WTC11 (cell line): ENCODE data around the gene OTOR. TPM values are rescaled to one million over a fixed set of nuclear protein-coding genes. Genes with fewer than 3 reads are reported as not detected.

Source experiments
- ATAC-seq: fragments of 200-7000 bp; cut with Tn5 transposase; 2 replicates; pipeline ENCODE4 v1.10.0; 2021; ENCODE audit warnings: mild to moderate bottlenecking, moderate library complexity
- CTCF ChIA-PET: fragments of 300-600 bp; sonication (Branson Sonifier 250); formaldehyde crosslinking; loops from one replicate; lab custom pipeline; 2021; ENCODE audit warnings: antibody characterized with exemption; lab: Charles Lee
- POLR2A ChIA-PET: fragments of 350-600 bp; sonication (Branson Sonifier 250); formaldehyde crosslinking; loops from one replicate; lab custom pipeline; 2021; ENCODE audit warnings: antibody characterized with exemption; lab: Charles Lee
- DNase-seq: peaks from one replicate; pipeline ENCODE4 v3.0.0; 2021; ENCODE audit warnings: low spot score
- H3K27ac Mint-ChIP-seq: 2 replicates; pipeline ENCODE4 v1.8.0; 2021; ENCODE audit warnings: mixed read lengths
- H3K27me3 Mint-ChIP-seq: 2 replicates; pipeline ENCODE4 v1.8.0; 2021; ENCODE audit warnings: low read depth, mild to moderate bottlenecking, moderate library complexity, mixed read lengths
- H3K36me3 Mint-ChIP-seq: 2 replicates; pipeline ENCODE4 v1.8.0; 2021; ENCODE audit warnings: mixed read lengths
- H3K4me1 Mint-ChIP-seq: 2 replicates; pipeline ENCODE4 v1.8.0; 2022; ENCODE audit warnings: mixed read lengths
- H3K4me3 Mint-ChIP-seq: 2 replicates; pipeline ENCODE4 v1.8.0; 2021; ENCODE audit warnings: mild to moderate bottlenecking, moderate library complexity, mixed read lengths
- H3K9me3 Mint-ChIP-seq: 2 replicates; pipeline ENCODE4 v1.8.0; 2021; ENCODE audit warnings: mixed read lengths
- ELF4 ChIP-seq: sonication (generic); formaldehyde crosslinking; IDR thresholded peaks from 2 replicates; pipeline ENCODE4 v1.8.1; 2022; ENCODE audit warnings: low read depth, mild to moderate bottlenecking, moderate library complexity, missing genetic modification reagents
- ETV6 ChIP-seq: sonication (generic); formaldehyde crosslinking; IDR thresholded peaks from 2 replicates; pipeline ENCODE4 v1.8.1; 2022; ENCODE audit warnings: mild to moderate bottlenecking, missing genetic modification reagents
- FOXK1 ChIP-seq: sonication (generic); formaldehyde crosslinking; IDR thresholded peaks from 2 replicates; pipeline ENCODE4 v1.8.0; 2022; ENCODE audit warnings: mild to moderate bottlenecking, moderate library complexity, missing genetic modification reagents
- GABPB1 ChIP-seq: sonication (generic); formaldehyde crosslinking; IDR thresholded peaks from 2 replicates; pipeline ENCODE4 v1.8.1; 2023; ENCODE audit warnings: mild to moderate bottlenecking, missing genetic modification reagents
- IRF2 ChIP-seq: sonication (generic); formaldehyde crosslinking; IDR thresholded peaks from 2 replicates; pipeline ENCODE4 v1.8.0; 2022; ENCODE audit warnings: low read depth, missing genetic modification reagents, borderline replicate concordance
- JAZF1 ChIP-seq: fragments of 250-450 bp; sonication (Bioruptor Pico); IDR thresholded peaks from 2 replicates; pipeline ENCODE4 v1.9.0; 2021; ENCODE audit warnings: moderate library complexity, mild to moderate bottlenecking, inconsistent platforms
- JUN ChIP-seq: sonication (generic); formaldehyde crosslinking; IDR thresholded peaks from 2 replicates; pipeline ENCODE4 v1.8.0; 2023; ENCODE audit warnings: mild to moderate bottlenecking, missing genetic modification reagents
- KAT7 ChIP-seq: sonication (generic); formaldehyde crosslinking; IDR thresholded peaks from 2 replicates; pipeline ENCODE4 v1.8.1; 2023; ENCODE audit warnings: missing genetic modification reagents, mild to moderate bottlenecking, borderline replicate concordance
- NFYB ChIP-seq: sonication (generic); formaldehyde crosslinking; conservative IDR thresholded peaks from 2 replicates; pipeline ENCODE4 v1.8.0; 2022; ENCODE audit warnings: low read depth, missing genetic modification reagents
- SMAD4 ChIP-seq: sonication (generic); formaldehyde crosslinking; IDR thresholded peaks from 2 replicates; pipeline ENCODE4 v1.8.0; 2022; ENCODE audit warnings: mild to moderate bottlenecking, missing genetic modification reagents
- SOX15 ChIP-seq: fragments of 250-450 bp; sonication (Bioruptor Pico); IDR thresholded peaks from 2 replicates; pipeline ENCODE4 v1.9.0; 2021; ENCODE audit warnings: mild to moderate bottlenecking
- TEAD1 ChIP-seq: sonication (generic); formaldehyde crosslinking; IDR thresholded peaks from 2 replicates; pipeline ENCODE4 v1.8.0; 2022; ENCODE audit warnings: mild to moderate bottlenecking, missing genetic modification reagents
- total RNA-seq: library from RNA; stranded (reverse); gene quantifications from 3 replicates; pipeline ENCODE4 v1.2.3, GENCODE V29; 2021
- TF ChIP-seq, protein P1 (sequence below): fragments of 250-450 bp; sonication (Bioruptor Pico); IDR thresholded peaks from 2 replicates; pipeline ENCODE4 v1.9.0; 2021; ENCODE audit warnings: mild to moderate bottlenecking
- TF ChIP-seq, protein P2 (sequence below): sonication (generic); formaldehyde crosslinking; conservative IDR thresholded peaks from 2 replicates; pipeline ENCODE4 v1.8.1; 2022; ENCODE audit warnings: mild to moderate bottlenecking, missing genetic modification reagents
- TF ChIP-seq, protein P3 (sequence below): sonication (generic); formaldehyde crosslinking; IDR thresholded peaks from 2 replicates; pipeline ENCODE4 v1.8.0; 2023; ENCODE audit warnings: mild to moderate bottlenecking, missing genetic modification reagents
- TF ChIP-seq, protein P4 (sequence below): fragments of 250-450 bp; sonication (Bioruptor Pico); IDR thresholded peaks from 2 replicates; pipeline ENCODE4 v1.9.0; 2021; ENCODE audit warnings: mild to moderate bottlenecking, borderline replicate concordance
- TF ChIP-seq, protein P5 (sequence below): sonication (generic); formaldehyde crosslinking; IDR thresholded peaks from 2 replicates; pipeline ENCODE4 v1.8.1; 2023; ENCODE audit warnings: mild to moderate bottlenecking, missing genetic modification reagents
- TF ChIP-seq, protein P6 (sequence below): sonication (generic); formaldehyde crosslinking; IDR thresholded peaks from 2 replicates; pipeline ENCODE4 v1.8.1; 2023; ENCODE audit warnings: mild to moderate bottlenecking, moderate library complexity, missing genetic modification reagents
- TF ChIP-seq, protein P7 (sequence below): sonication (generic); formaldehyde crosslinking; IDR thresholded peaks from 2 replicates; pipeline ENCODE4 v1.8.0; 2023; ENCODE audit warnings: missing genetic modification reagents, mild to moderate bottlenecking, borderline replicate concordance

The OTOR gene
- total RNA-seq, 1 experiment from 2014 or later, result not detected

DNA sequence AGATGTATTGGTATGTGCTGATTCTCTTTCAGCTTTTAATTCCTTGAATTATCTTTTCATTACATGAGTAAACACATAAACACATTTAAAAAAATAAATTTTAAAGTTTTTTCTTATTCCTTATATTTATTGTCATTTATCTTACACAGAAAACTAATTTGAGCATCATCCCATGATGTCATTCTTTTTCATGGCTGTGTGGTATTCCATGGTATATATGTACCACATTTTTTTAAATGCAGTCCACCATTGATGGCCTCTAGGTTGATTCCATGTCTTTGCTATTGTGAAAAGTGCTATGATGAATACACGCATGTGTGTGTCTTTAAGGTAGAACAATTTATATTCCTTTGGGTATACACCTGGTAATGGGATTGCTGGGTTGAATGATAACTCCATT is 33.3 kb downstream of the OTOR start:
- Mint-ChIP-seq H3K36me3 (peaks cover 4% of the 10 kb centered on the region; the same call in 1 of the 2 replicates), H3K27me3 (no peaks in the 10 kb centered on the region; the same call in 1 of the 2 replicates), H3K9me3 (peaks cover 42% of the 10 kb centered on the region), H3K4me3 (no peak overlapping the region), H3K4me1 (peaks cover 16% of the 10 kb centered on the region), H3K27ac (no peak overlapping the region)
- TF ChIP-seq KAT7 (CRISPR knock-in tag) (no peak), TEAD1 (no peak), ELF4 (CRISPR knock-in tag) (no peak)
- TF ChIP-seq, protein P1, sequence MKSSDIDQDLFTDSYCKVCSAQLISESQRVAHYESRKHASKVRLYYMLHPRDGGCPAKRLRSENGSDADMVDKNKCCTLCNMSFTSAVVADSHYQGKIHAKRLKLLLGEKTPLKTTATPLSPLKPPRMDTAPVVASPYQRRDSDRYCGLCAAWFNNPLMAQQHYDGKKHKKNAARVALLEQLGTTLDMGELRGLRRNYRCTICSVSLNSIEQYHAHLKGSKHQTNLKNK (CRISPR knock-in tag), result no peak
- ATAC-seq (no peak), DNase-seq (no peak)
- ChIA-PET CTCF (no interaction called here), POLR2A (no interaction called here)

DNA sequence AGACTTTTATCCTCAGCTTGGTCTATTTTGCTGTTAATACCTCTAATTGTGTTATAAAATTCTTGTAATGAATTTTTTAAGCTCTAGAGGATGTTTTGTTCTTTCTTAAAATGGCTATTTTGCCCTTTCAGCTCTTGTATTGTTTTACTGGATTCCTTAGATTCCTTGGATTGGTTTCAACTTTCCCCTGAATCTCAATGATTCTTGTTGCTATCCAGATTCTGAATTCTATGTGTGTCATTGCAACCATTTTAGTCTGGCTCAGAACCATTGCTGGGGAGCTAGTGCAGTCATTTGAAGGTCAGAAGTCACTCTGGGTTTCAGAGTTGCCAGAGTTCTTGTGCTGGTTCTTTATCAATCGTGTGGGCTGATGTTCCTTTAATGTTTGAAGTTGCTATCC is 37.1 kb downstream of the OTOR start:
- H3K4me1 Mint-ChIP-seq, result peaks cover 16% of the 10 kb centered on the region
- CTCF ChIA-PET, result interaction anchor here (0.8 to 1.4 kb wide), 3 partner anchors 17 to 36 kb away, joined by 3 to 4 read pairs (median 4); no protein-coding TSS in a partner anchor
- POLR2A ChIA-PET, result no interaction called here
- TF ChIP-seq, protein P2, sequence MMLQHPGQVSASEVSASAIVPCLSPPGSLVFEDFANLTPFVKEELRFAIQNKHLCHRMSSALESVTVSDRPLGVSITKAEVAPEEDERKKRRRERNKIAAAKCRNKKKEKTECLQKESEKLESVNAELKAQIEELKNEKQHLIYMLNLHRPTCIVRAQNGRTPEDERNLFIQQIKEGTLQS (CRISPR knock-in tag), result no peak
- TF ChIP-seq ETV6 (no peak), IRF2 (CRISPR knock-in tag) (no peak), SMAD4 (CRISPR knock-in tag) (no peak), JAZF1 (CRISPR knock-in tag) (no peak), SOX15 (CRISPR knock-in tag) (no peak), NFYB (CRISPR knock-in tag) (no peak), FOXK1 (no peak), JUN (CRISPR knock-in tag) (no peak), GABPB1 (CRISPR knock-in tag) (no peak)
- TF ChIP-seq, protein P3, sequence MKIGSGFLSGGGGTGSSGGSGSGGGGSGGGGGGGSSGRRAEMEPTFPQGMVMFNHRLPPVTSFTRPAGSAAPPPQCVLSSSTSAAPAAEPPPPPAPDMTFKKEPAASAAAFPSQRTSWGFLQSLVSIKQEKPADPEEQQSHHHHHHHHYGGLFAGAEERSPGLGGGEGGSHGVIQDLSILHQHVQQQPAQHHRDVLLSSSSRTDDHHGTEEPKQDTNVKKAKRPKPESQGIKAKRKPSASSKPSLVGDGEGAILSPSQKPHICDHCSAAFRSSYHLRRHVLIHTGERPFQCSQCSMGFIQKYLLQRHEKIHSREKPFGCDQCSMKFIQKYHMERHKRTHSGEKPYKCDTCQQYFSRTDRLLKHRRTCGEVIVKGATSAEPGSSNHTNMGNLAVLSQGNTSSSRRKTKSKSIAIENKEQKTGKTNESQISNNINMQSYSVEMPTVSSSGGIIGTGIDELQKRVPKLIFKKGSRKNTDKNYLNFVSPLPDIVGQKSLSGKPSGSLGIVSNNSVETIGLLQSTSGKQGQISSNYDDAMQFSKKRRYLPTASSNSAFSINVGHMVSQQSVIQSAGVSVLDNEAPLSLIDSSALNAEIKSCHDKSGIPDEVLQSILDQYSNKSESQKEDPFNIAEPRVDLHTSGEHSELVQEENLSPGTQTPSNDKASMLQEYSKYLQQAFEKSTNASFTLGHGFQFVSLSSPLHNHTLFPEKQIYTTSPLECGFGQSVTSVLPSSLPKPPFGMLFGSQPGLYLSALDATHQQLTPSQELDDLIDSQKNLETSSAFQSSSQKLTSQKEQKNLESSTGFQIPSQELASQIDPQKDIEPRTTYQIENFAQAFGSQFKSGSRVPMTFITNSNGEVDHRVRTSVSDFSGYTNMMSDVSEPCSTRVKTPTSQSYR (CRISPR knock-in tag), result no peak
- TF ChIP-seq, protein P4, sequence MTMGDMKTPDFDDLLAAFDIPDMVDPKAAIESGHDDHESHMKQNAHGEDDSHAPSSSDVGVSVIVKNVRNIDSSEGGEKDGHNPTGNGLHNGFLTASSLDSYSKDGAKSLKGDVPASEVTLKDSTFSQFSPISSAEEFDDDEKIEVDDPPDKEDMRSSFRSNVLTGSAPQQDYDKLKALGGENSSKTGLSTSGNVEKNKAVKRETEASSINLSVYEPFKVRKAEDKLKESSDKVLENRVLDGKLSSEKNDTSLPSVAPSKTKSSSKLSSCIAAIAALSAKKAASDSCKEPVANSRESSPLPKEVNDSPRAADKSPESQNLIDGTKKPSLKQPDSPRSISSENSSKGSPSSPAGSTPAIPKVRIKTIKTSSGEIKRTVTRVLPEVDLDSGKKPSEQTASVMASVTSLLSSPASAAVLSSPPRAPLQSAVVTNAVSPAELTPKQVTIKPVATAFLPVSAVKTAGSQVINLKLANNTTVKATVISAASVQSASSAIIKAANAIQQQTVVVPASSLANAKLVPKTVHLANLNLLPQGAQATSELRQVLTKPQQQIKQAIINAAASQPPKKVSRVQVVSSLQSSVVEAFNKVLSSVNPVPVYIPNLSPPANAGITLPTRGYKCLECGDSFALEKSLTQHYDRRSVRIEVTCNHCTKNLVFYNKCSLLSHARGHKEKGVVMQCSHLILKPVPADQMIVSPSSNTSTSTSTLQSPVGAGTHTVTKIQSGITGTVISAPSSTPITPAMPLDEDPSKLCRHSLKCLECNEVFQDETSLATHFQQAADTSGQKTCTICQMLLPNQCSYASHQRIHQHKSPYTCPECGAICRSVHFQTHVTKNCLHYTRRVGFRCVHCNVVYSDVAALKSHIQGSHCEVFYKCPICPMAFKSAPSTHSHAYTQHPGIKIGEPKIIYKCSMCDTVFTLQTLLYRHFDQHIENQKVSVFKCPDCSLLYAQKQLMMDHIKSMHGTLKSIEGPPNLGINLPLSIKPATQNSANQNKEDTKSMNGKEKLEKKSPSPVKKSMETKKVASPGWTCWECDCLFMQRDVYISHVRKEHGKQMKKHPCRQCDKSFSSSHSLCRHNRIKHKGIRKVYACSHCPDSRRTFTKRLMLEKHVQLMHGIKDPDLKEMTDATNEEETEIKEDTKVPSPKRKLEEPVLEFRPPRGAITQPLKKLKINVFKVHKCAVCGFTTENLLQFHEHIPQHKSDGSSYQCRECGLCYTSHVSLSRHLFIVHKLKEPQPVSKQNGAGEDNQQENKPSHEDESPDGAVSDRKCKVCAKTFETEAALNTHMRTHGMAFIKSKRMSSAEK, result no peak
- TF ChIP-seq, protein P1 (CRISPR knock-in tag), result no peak
- TF ChIP-seq, protein P5, sequence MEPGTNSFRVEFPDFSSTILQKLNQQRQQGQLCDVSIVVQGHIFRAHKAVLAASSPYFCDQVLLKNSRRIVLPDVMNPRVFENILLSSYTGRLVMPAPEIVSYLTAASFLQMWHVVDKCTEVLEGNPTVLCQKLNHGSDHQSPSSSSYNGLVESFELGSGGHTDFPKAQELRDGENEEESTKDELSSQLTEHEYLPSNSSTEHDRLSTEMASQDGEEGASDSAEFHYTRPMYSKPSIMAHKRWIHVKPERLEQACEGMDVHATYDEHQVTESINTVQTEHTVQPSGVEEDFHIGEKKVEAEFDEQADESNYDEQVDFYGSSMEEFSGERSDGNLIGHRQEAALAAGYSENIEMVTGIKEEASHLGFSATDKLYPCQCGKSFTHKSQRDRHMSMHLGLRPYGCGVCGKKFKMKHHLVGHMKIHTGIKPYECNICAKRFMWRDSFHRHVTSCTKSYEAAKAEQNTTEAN (CRISPR knock-in tag), result no peak
- TF ChIP-seq, protein P6, sequence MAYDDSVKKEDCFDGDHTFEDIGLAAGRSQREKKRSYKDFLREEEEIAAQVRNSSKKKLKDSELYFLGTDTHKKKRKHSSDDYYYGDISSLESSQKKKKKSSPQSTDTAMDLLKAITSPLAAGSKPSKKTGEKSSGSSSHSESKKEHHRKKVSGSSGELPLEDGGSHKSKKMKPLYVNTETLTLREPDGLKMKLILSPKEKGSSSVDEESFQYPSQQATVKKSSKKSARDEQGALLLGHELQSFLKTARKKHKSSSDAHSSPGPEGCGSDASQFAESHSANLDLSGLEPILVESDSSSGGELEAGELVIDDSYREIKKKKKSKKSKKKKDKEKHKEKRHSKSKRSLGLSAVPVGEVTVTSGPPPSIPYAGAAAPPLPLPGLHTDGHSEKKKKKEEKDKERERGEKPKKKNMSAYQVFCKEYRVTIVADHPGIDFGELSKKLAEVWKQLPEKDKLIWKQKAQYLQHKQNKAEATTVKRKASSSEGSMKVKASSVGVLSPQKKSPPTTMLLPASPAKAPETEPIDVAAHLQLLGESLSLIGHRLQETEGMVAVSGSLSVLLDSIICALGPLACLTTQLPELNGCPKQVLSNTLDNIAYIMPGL, result no peak
- TF ChIP-seq, protein P7, sequence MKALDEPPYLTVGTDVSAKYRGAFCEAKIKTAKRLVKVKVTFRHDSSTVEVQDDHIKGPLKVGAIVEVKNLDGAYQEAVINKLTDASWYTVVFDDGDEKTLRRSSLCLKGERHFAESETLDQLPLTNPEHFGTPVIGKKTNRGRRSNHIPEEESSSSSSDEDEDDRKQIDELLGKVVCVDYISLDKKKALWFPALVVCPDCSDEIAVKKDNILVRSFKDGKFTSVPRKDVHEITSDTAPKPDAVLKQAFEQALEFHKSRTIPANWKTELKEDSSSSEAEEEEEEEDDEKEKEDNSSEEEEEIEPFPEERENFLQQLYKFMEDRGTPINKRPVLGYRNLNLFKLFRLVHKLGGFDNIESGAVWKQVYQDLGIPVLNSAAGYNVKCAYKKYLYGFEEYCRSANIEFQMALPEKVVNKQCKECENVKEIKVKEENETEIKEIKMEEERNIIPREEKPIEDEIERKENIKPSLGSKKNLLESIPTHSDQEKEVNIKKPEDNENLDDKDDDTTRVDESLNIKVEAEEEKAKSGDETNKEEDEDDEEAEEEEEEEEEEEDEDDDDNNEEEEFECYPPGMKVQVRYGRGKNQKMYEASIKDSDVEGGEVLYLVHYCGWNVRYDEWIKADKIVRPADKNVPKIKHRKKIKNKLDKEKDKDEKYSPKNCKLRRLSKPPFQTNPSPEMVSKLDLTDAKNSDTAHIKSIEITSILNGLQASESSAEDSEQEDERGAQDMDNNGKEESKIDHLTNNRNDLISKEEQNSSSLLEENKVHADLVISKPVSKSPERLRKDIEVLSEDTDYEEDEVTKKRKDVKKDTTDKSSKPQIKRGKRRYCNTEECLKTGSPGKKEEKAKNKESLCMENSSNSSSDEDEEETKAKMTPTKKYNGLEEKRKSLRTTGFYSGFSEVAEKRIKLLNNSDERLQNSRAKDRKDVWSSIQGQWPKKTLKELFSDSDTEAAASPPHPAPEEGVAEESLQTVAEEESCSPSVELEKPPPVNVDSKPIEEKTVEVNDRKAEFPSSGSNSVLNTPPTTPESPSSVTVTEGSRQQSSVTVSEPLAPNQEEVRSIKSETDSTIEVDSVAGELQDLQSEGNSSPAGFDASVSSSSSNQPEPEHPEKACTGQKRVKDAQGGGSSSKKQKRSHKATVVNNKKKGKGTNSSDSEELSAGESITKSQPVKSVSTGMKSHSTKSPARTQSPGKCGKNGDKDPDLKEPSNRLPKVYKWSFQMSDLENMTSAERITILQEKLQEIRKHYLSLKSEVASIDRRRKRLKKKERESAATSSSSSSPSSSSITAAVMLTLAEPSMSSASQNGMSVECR (CRISPR knock-in tag), result no peak
- ATAC-seq, result no peak
- DNase-seq, result no peak
- peaks cover 50% of the 10 kb centered on the region for H3K9me3 Mint-ChIP-seq
- H3K27ac Mint-ChIP-seq, result peak overlapping the region; percentile 28; the same call in 1 of the 2 replicates
- H3K36me3 Mint-ChIP-seq, result peaks cover 7% of the 10 kb centered on the region; the same call in 1 of the 2 replicates
- H3K27me3 Mint-ChIP-seq, result no peaks in the 10 kb centered on the region; the same call in 1 of the 2 replicates
- peak overlapping the region; percentile 14; the same call in 1 of the 2 replicates for H3K4me3 Mint-ChIP-seq
